ENCODE data around the gene SPATA6. TPM values are rescaled to one million over a fixed set of nuclear protein-coding genes. Genes with fewer than 3 reads are reported as not detected.

SPATA6 gene
- total and polyA plus RNA-seq, 2 of the 13 experiments (the other 11 are each of a cell fraction or from before 2014, with no cell fraction given): 0.81 to 3.3 TPM

GRCh38 chr1:48439380-48439779, 32.6 kb downstream of the SPATA6 start:
- no peaks in the 10 kb centered on the region for H3K36me3 ChIP-seq (replicated peaks in 1 of 2; ENCODE audit: control insufficient read depth in 1 of 2, insufficient read depth in 2 of 2, low read length in 2 of 2)
- intact Hi-C loops (cut with micrococcal nuclease; ENCODE audit: unreplicated experiment): no loop called here
- CTCF ChIA-PET (ENCODE audit: low intra/inter-chr PET ratio, low total read pairs): no interaction called here
- TF ChIP-seq THYN1 (CRISPR knock-in tag; IDR thresholded peaks at IDR 0.05; ENCODE audit: borderline replicate concordance, low read depth): no peak
- 0 out of 2 replicates have a peak, but pooled peaks have one; percentile 18 for TF ChIP-seq PAXIP1 (CRISPR knock-in tag; conservative IDR thresholded peaks at IDR 0.05)
- peak; percentile 72; the same call in 1 of the 2 replicates for TF ChIP-seq NCOR1 (IDR thresholded peaks at IDR 0.05; ENCODE audit: borderline replicate concordance, low read length)
- TF ChIP-seq SALL1 (CRISPR knock-in tag; IDR thresholded peaks at IDR 0.05): peak; percentile 29; the same call in 1 of the 2 replicates
- TF ChIP-seq CHD2 (IDR thresholded peaks at IDR 0.05; ENCODE audit: low read depth, low read length): no peak
- TF ChIP-seq ZC3H4 (CRISPR knock-in tag; IDR thresholded peaks at IDR 0.05; ENCODE audit: borderline replicate concordance): no peak
- TF ChIP-seq HNF4A (CRISPR knock-in tag; IDR thresholded peaks at IDR 0.05): peak; percentile 49
- peak; percentile 74; the same call in 1 of the 2 replicates for TF ChIP-seq ZNF362 (CRISPR knock-in tag; IDR thresholded peaks at IDR 0.05; ENCODE audit: borderline replicate concordance)
- no peak for TF ChIP-seq LCORL (IDR thresholded peaks at IDR 0.05)
- peak; percentile 74; the same call in 1 of the 2 replicates for TF ChIP-seq LCORL (CRISPR knock-in tag; IDR thresholded peaks at IDR 0.05)
- no peak for TF ChIP-seq ZNF34 (CRISPR knock-in tag; IDR thresholded peaks at IDR 0.05; ENCODE audit: borderline replicate concordance)
- TF ChIP-seq FOXP1 (IDR thresholded peaks at IDR 0.05): no peak
- TF ChIP-seq FOXP1 (CRISPR knock-in tag; IDR thresholded peaks at IDR 0.05): peak; percentile 59; the same call in 1 of the 2 replicates
- TF ChIP-seq, protein P1, sequence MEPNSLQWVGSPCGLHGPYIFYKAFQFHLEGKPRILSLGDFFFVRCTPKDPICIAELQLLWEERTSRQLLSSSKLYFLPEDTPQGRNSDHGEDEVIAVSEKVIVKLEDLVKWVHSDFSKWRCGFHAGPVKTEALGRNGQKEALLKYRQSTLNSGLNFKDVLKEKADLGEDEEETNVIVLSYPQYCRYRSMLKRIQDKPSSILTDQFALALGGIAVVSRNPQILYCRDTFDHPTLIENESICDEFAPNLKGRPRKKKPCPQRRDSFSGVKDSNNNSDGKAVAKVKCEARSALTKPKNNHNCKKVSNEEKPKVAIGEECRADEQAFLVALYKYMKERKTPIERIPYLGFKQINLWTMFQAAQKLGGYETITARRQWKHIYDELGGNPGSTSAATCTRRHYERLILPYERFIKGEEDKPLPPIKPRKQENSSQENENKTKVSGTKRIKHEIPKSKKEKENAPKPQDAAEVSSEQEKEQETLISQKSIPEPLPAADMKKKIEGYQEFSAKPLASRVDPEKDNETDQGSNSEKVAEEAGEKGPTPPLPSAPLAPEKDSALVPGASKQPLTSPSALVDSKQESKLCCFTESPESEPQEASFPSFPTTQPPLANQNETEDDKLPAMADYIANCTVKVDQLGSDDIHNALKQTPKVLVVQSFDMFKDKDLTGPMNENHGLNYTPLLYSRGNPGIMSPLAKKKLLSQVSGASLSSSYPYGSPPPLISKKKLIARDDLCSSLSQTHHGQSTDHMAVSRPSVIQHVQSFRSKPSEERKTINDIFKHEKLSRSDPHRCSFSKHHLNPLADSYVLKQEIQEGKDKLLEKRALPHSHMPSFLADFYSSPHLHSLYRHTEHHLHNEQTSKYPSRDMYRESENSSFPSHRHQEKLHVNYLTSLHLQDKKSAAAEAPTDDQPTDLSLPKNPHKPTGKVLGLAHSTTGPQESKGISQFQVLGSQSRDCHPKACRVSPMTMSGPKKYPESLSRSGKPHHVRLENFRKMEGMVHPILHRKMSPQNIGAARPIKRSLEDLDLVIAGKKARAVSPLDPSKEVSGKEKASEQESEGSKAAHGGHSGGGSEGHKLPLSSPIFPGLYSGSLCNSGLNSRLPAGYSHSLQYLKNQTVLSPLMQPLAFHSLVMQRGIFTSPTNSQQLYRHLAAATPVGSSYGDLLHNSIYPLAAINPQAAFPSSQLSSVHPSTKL (CRISPR knock-in tag; IDR thresholded peaks at IDR 0.05): peak; percentile 21; the same call in 1 of the 2 replicates

More at GRCh38 chr1:48439380-48439779, 32.6 kb downstream of the SPATA6 start:
- ATAC-seq (peak; percentile 91), FAIRE-seq (peak; percentile 51), DNase-seq (ENCODE audit: low spot score) (peak; percentile 75)
- no peaks in the 10 kb centered on the region for H3K27me3 ChIP-seq (ENCODE audit: control insufficient read depth in 1 of 2, insufficient read depth in 2 of 2, low read length in 2 of 2)
- no peak overlapping the region for H3K4me2 ChIP-seq (ENCODE audit: low read depth, low read length)
- H3K4me1 ChIP-seq (ENCODE audit: insufficient read depth, low read length): peaks cover 24% of the 10 kb centered on the region
- no peaks in the 10 kb centered on the region for H4K20me1 ChIP-seq (ENCODE audit: insufficient read depth, low read length)
- BruUV-seq (replicated peaks): no TSS peak
- 7% methylated on average over 5 of the region's 9 CpGs for WGBS (ENCODE audit: low lambda C conversion rate)
- H2AFZ ChIP-seq (ENCODE audit: low read length): no peak overlapping the region
- no peak overlapping the region for H3K9ac ChIP-seq (ENCODE audit: insufficient read depth, low read depth, low read length)
- H3K9me3 ChIP-seq (ENCODE audit: low read length): peaks cover 8% of the 10 kb centered on the region
- no peaks in the 10 kb centered on the region for H3K79me2 ChIP-seq (ENCODE audit: insufficient read depth, low read length)
- H3K27ac ChIP-seq (ENCODE audit: extremely low read length, insufficient read depth, low read length): no peak overlapping the region
- H3K4me3 ChIP-seq (replicated peaks in 1 of 3; ENCODE audit: insufficient read depth in 1 of 3, low read depth in 2 of 3, low read length in 3 of 3): no peak overlapping the region
- in situ Hi-C loops (cut with HindIII; ENCODE audit: extremely low pct_ligation_motif_present, low pct_unique_long_range_greater_than_20kb): no loop called here
- POLR2A ChIA-PET: no interaction called here

Measured in HepG2 (cell line).